Fibroblast of lung (primary cell): ENCODE results near the gene NOL9. TPM values are rescaled to one million over a fixed set of nuclear protein-coding genes. Genes with fewer than 3 reads are reported as not detected.

ENCODE experiments used
- DNase-seq, 2 donors: peaks; one replicate each; pipeline versions ENCODE4 v3.0.0 to v3.0.0-alpha.2; 2010; ENCODE audit warnings: low read depth in 2 of 2
- H2AFZ ChIP-seq: 2 replicates; pipeline ENCODE4 v1.5.1; 2012; ENCODE audit warnings: low read length, control low read depth, inconsistent platforms
- H3K27ac ChIP-seq: 2 replicates; pipeline ENCODE4 v1.5.1; 2011; ENCODE audit warnings: low read length, control low read depth; ENCODE audit not compliant: insufficient read depth
- H3K27me3 ChIP-seq: 2 replicates; pipeline ENCODE4 v1.5.1; 2011; ENCODE audit warnings: mild to moderate bottlenecking, low read length; ENCODE audit not compliant: control insufficient read depth, insufficient read depth
- H3K36me3 ChIP-seq: 2 replicates; pipeline ENCODE4 v1.5.1; 2011; ENCODE audit warnings: low read length; ENCODE audit not compliant: control insufficient read depth, insufficient read depth
- H3K4me1 ChIP-seq: 2 replicates; pipeline ENCODE4 v1.5.1; 2011; ENCODE audit warnings: low read length; ENCODE audit not compliant: control insufficient read depth, insufficient read depth; ENCODE audit errors: extremely low read depth
- H3K4me2 ChIP-seq: 2 replicates; pipeline ENCODE4 v1.5.1; 2011; ENCODE audit warnings: low read length, control low read depth; ENCODE audit not compliant: insufficient read depth; ENCODE audit errors: extremely low read depth
- H3K4me3 ChIP-seq, 4 experiments: fragments of 200-600 bp in 1 of 4; sonication (generic) in 1 of 4; replicated peaks in 1 of 4; 2 replicates each; pipeline ENCODE4 v1.5.1; 2011 to 2016; ENCODE audit warnings: low read length in 4 of 4, low read depth in 3 of 4, mild to moderate bottlenecking in 3 of 4, control low read depth in 2 of 4, inconsistent platforms in 1 of 4, mixed read lengths in 1 of 4; ENCODE audit not compliant: insufficient read depth in 1 of 4; ENCODE audit errors: control extremely low read depth in 1 of 4
- H3K79me2 ChIP-seq: 2 replicates; pipeline ENCODE4 v1.5.1; 2012; ENCODE audit warnings: mild to moderate bottlenecking, low read length, inconsistent platforms; ENCODE audit not compliant: control insufficient read depth, insufficient read depth
- H3K9ac ChIP-seq: 2 replicates; pipeline ENCODE4 v1.5.1; 2011; ENCODE audit warnings: mild to moderate bottlenecking, low read length, control low read depth; ENCODE audit not compliant: insufficient read depth
- H3K9me3 ChIP-seq: 2 replicates; pipeline ENCODE4 v1.5.1; 2012; ENCODE audit warnings: low read depth, low read length; ENCODE audit not compliant: control insufficient read depth, insufficient read depth
- H4K20me1 ChIP-seq: 2 replicates; pipeline ENCODE4 v1.5.1; 2011; ENCODE audit warnings: low read length; ENCODE audit not compliant: control insufficient read depth, insufficient read depth; ENCODE audit errors: extremely low read depth
- CTCF ChIP-seq, 2 donors: IDR thresholded peaks in 1 of 2; conservative IDR thresholded peaks in 1 of 2; 1 replicate in 1 of 2; 2 replicates in 1 of 2; pipeline ENCODE4 v1.5.1; 2011 to 2012; ENCODE audit warnings: low read length in 2 of 2, control low read depth in 1 of 2, inconsistent platforms in 1 of 2, low read depth in 1 of 2, mild to moderate bottlenecking in 1 of 2
- EZH2 ChIP-seq: IDR thresholded peaks from 2 replicates; pipeline ENCODE4 v1.5.1; 2012; ENCODE audit warnings: low read length, control low read depth, mild to moderate bottlenecking; ENCODE audit errors: missing control alignments
- polyA plus RNA-seq, 2 donors: library from polyadenylated mRNA; depleted of rRNA in 1 of 2; stranded (reverse) in 1 of 2; unstranded in 1 of 2; fragments of >200 nt; gene quantifications; 2 replicates each; pipeline ENCODE4 v1.2.1, GENCODE V29; 2011 to 2012; ENCODE audit warnings: missing spikeins in 1 of 2
- total RNA-seq: library from RNA; depleted of rRNA; stranded (reverse); fragments of >200 nt; gene quantifications from 2 replicates; pipeline ENCODE4 v1.2.1, GENCODE V29; 2014

NOL9 gene
- total and polyA plus RNA-seq, 2 donors (not counting 1 experiment from before 2014, with no cell fraction given), result 17.5 to 19.0 TPM

- H3K27me3 ChIP-seq, result peaks cover 16% of the 10 kb centered on the region
- no peak for DNase-seq
- no peak overlapping the region for H3K27ac ChIP-seq
- H3K4me1 ChIP-seq, result no peaks in the 10 kb centered on the region
- no peak overlapping the region for H3K4me3 ChIP-seq
- H2AFZ ChIP-seq, result no peak overlapping the region
- no peaks in the 10 kb centered on the region for H3K79me2 ChIP-seq
- H3K9ac ChIP-seq, result no peak overlapping the region
- no peaks in the 10 kb centered on the region for H3K36me3 ChIP-seq
- no peak overlapping the region for H3K4me2 ChIP-seq
- no peaks in the 10 kb centered on the region for H3K9me3 ChIP-seq
- no peaks in the 10 kb centered on the region for H4K20me1 ChIP-seq
- TF ChIP-seq CTCF (conservative IDR thresholded peaks at IDR 0.05 in 1 of 2, IDR thresholded peaks at IDR 0.05 in 1 of 2; ENCODE audit: low read depth in 1 of 2, low read length in 2 of 2) (no peak), EZH2 (no peak)
Measured at GRCh38 chr1:6483017-6483760, 71.1 kb downstream of the NOL9 start.

DNA sequence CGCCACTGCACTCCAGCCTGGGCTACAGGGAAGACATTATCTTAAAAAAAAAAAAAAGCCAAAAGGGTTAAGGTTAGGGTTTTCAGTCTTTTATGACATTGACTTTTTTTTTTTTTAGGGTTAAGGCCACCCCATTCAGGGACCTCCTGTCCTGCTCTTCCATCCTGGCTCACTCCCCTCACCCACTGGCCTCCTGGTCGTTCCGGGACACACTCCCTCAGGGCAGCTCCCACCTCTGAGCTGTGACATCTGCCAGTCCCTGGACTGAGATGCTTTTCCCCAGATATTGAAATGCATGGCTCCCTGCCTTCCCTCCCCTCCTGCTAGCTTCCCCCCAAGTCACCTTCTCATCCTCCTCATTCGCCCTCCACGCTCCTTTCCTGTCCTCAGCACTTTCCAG is 72.5 kb downstream of the NOL9 start:
- Histone ChIP-seq H3K4me2 (no peak overlapping the region), H3K9ac (no peak overlapping the region), H3K27me3 (peaks cover 16% of the 10 kb centered on the region), H2AFZ (no peak overlapping the region), H3K27ac (no peak overlapping the region), H4K20me1 (no peaks in the 10 kb centered on the region), H3K79me2 (no peaks in the 10 kb centered on the region), H3K4me1 (no peaks in the 10 kb centered on the region), H3K36me3 (no peaks in the 10 kb centered on the region), H3K9me3 (no peaks in the 10 kb centered on the region), H3K4me3 (no peak overlapping the region)
- no peak for DNase-seq
- TF ChIP-seq CTCF (conservative IDR thresholded peaks at IDR 0.05 in 1 of 2, IDR thresholded peaks at IDR 0.05 in 1 of 2; ENCODE audit: low read depth in 1 of 2, low read length in 2 of 2) (no peak), EZH2 (no peak)

DNA sequence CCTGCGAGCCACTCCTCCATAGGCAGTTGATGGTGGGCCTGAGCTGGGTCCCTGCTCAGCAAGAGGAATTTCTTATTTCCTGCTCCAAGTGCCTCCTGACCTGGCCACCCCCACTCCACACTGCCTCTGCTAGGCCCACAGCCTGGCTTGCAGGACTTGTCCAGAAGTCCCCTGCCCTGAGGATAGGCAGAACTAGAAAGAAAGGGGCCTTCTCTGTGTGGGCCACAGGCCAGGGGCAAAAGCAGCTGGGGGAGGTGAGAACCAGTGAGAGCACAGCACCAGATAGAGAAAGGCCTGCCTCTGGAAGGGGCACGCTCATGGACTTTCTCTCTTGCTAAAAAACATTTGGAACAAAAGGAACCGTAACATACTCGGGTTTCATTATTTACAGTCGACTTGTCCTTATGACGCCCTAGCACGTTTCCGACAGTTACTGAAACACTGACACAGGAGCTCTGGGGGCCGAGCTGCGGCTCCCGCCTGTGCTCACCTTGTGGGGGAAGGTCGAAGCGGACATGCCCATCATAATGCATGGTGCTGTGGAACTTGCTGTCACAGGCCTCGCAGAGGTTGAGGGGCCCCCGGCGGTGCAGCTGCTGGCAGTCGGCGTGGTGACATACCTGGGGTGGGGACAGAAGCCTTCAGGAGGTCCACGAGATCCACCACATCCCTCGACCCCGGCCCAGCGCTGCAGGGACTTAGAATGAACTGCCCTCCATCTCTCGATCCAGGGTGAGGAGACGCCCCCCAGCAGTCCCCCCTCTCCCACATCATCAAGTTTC is 77.1 kb downstream of the NOL9 start:
- no peak overlapping the region for H3K4me3 ChIP-seq
- H4K20me1 ChIP-seq, result no peaks in the 10 kb centered on the region
- H3K36me3 ChIP-seq, result no peaks in the 10 kb centered on the region
- H3K27me3 ChIP-seq, result no peaks in the 10 kb centered on the region
- no peak overlapping the region for H3K4me2 ChIP-seq
- no peak for TF ChIP-seq EZH2
- no peak for TF ChIP-seq CTCF (conservative IDR thresholded peaks at IDR 0.05 in 1 of 2, IDR thresholded peaks at IDR 0.05 in 1 of 2; ENCODE audit: low read depth in 1 of 2, low read length in 2 of 2)
- no peak overlapping the region for H2AFZ ChIP-seq
- no peaks in the 10 kb centered on the region for H3K79me2 ChIP-seq
- no peak overlapping the region for H3K27ac ChIP-seq
- H3K9ac ChIP-seq, result no peak overlapping the region
- H3K4me1 ChIP-seq, result no peaks in the 10 kb centered on the region
- no peak for DNase-seq
- no peaks in the 10 kb centered on the region for H3K9me3 ChIP-seq
